GM12892 (cell line): ENCODE measurements around the gene PFKFB3. TPM values are rescaled to one million over a fixed set of nuclear protein-coding genes. Genes with fewer than 3 reads are reported as not detected.
"Not testable (repeated sequence)": the region's sequence is repeated elsewhere in the genome, so short reads cannot be mapped to it uniquely, and the experiment has no call there.

Experiments used
- DNase-seq: peaks from one replicate; pipeline ENCODE4 v3.0.0; 2011; ENCODE audit not compliant: insufficient read length
- FAIRE-seq: peaks from 2 replicates; lab custom pipeline; 2011; peaks lifted over from hg19 to GRCh38; lab: Jason Lieb, UNC
- POLR2A ChIP-seq: IDR thresholded peaks from 2 replicates; pipeline ENCODE4 v1.6.1; 2011; ENCODE audit warnings: low read depth, low read length, control low read depth
- POLR2AphosphoS5 ChIP-seq: IDR thresholded peaks from 2 replicates; pipeline ENCODE4 v1.6.1; 2011; ENCODE audit warnings: low read depth, low read length, control low read depth
- TAF1 ChIP-seq: IDR thresholded peaks from 2 replicates; pipeline ENCODE4 v1.6.1; 2011; ENCODE audit warnings: low read depth, mild to moderate bottlenecking, control low read depth, low read length, borderline replicate concordance
- polyA plus RNA-seq: library from polyadenylated mRNA; unstranded; fragments of >200 nt; gene quantifications from one replicate; pipeline ENCODE4 v1.2.1, GENCODE V29; 2012; ENCODE audit warnings: missing spikeins, inconsistent platforms; ENCODE audit not compliant: missing spikeins

Gene PFKFB3
- polyA plus RNA-seq = 16.2 TPM

- TF ChIP-seq TAF1 (peak; percentile 71; the same call in 1 of the 2 replicates), POLR2A (peak; percentile 99), POLR2AphosphoS5 (peak; percentile 98)
- FAIRE-seq = peak; percentile 94
- DNase-seq = peak; percentile 84
These were observed at the start of gene PFKFB3 for GRCh38 chr10:6202684-6203330. Gene PFKFB3 (plus strand): TSS chr10:6202932. CDS start chr10:6203261, 329 bp downstream.

GRCh38 chr10:6153845-6154244, 48.9 kb upstream of the PFKFB3 start:
- DNase-seq (no peak), FAIRE-seq (no peak)
- no peak for TF ChIP-seq POLR2A
- TF ChIP-seq POLR2AphosphoS5 = no peak
- no peak for TF ChIP-seq TAF1

GRCh38 chr10:6154566-6154965, 48.2 kb upstream of the PFKFB3 start:
- DNase-seq (no peak), FAIRE-seq (no peak)
- no peak for TF ChIP-seq TAF1
- TF ChIP-seq POLR2AphosphoS5 = no peak
- TF ChIP-seq POLR2A = no peak

DNA sequence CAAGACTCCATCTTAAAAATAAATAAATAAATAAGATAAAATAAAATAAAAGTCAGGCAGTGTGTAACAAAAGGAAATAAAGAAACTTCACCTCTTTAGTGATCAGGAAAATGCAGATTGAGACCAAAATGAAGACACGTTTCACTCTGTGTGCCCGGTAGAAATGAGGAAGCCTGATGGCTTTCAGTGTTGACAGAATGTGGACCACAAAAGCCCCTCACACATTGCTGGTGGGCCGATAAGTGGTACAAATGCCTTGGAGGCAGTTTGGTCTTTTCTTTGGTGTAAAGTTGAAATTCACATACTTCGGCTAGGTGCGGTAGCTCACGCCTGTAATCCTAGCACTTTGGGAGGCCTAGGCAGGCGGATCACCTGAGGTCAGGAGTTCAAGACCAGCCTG, 44.5 kb upstream of the PFKFB3 start:
- DNase-seq (no peak), FAIRE-seq (no peak)
- no peak for TF ChIP-seq POLR2AphosphoS5
- no peak for TF ChIP-seq TAF1
- no peak for TF ChIP-seq POLR2A

DNA sequence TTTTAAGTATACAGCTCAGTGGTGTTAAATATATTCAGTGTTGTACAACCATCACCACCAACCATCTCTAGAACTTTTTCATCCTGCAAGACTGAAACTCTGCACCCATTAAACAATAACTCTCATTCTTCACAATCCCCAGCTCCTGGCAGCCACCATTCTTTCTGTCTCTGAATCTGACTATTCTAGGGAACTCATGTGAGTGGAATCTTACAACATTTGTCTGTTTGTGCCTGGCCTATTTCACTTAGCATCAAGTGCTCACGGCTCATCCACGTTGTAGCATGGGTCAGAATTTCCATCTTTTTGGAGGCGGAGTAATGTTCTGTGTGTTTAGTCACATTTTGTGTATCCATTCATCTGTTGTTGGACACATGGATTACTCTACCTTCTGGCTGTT, 40.8 kb upstream of the PFKFB3 start:
- no peak for FAIRE-seq
- DNase-seq = no peak
- TF ChIP-seq POLR2AphosphoS5 (no peak), POLR2A (no peak), TAF1 (no peak)

DNA sequence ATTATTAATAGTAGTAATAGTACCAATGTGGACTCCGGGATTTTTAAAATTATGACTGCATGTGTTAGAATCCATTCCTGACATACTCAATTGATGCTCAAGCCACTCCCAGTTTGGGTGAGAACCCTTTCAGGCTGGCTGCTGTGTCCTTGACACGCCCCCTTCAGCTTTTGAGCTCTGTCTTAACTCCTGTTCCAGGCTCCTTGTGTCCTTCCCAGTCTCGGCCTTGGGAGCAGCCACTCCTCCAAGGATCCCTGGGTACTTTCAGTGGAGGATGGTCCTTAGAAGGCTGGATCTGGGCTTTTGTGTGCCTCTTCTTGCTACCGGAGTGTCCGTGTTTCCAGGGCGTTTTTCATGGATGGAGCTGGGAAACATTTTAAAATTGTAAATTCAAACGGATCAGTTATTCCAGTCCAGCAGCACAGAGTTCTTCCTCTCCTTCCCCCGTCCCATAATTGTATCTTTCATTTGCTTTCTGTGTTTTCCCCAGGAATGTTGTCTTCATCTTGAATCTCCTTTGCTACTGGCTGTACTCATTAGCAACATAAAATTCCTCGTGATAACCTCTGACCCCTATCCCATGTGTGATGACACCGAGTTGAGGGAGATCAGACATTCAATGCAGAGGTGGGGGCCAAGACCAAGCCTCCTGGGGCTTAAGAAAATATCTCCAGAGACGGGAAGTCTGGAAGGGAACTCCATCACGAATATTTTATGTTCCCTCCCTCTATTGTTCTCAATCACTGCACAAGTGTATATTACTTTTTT, 40.0 kb upstream of the PFKFB3 start:
- TF ChIP-seq POLR2A = no peak
- TF ChIP-seq TAF1 = no peak
- no peak for TF ChIP-seq POLR2AphosphoS5
- DNase-seq (no peak), FAIRE-seq (no peak)

- TF ChIP-seq TAF1 (peak; percentile 58; the same call in 1 of the 2 replicates), POLR2AphosphoS5 (peak; percentile 86), POLR2A (peak; percentile 90)
- FAIRE-seq (peak; percentile 98), DNase-seq (peak; percentile 95)
These were observed 39.1 kb upstream of the PFKFB3 start for GRCh38 chr10:6163364-6164270.

DNA sequence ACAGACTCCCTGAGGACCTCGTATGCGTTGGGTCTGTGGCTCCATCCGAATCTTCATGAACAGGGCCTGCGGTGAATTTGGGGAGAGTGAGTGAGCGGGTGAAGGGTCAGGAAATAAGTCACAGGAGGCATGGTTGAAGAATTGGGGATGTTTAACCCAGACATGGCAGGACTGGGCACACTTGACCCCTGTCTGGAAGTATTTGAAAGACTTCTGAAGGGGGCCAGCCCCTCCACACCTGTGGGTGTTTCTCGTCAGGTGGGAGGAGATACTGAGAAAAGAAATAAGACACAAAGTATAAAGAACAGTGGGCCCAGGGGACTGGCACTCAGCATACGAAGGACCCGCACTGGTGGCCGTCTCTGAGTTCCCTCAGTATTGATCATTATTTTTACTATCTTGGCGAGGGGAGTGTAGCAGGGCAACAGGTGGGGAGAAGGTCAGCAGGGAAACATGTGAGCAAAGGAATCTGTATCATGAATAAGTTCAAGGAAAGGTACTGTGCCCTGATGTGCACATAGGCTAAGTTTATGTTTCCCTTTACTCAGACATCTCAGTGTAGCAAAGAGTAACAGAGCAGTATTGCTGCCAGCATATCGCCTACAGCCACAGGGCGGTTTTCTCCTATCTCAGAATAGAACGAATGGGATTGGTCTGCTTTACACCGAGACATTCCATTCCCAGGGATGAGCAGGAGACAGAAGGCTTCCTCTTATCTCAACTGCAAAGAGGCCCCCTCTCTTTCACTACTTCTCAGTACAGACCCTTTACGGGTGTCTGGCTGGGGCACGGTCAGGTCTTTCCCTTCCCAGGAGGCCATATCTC, 38.2 kb upstream of the PFKFB3 start:
- FAIRE-seq (no peak), DNase-seq (no peak)
- TF ChIP-seq POLR2A (no peak), POLR2AphosphoS5 (peak; percentile 42), TAF1 (no peak)

DNA sequence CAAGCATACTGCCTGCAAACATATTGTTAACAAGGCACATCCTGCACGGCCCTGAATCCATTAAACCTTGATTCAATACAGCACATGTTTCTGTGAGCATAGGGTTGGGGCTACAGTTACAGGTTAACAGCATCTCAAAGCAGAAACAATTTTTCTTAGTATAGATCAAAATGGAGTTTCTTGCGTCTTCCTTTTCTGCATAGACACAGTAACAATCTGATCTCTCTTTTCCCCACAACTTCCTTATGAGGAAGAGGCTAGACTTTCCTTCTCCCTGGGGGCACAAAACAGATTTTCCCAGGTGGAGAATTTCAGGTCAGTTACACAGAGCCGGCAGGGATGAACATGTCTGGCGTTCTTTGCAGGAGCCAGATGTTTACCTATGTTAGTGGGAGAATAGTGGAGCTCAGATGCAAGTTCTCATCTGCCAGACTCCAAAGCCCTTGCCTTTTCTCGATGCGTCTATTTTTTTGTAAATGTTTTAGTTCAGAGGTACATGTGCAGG, 37.5 kb upstream of the PFKFB3 start:
- DNase-seq (no peak), FAIRE-seq (no peak)
- TF ChIP-seq POLR2AphosphoS5 = no peak
- no peak for TF ChIP-seq POLR2A
- no peak for TF ChIP-seq TAF1

GRCh38 chr10:6165933-6166332, 36.8 kb upstream of the PFKFB3 start:
- FAIRE-seq, DNase-seq: not testable (repeated sequence)
